OCI-LY7 (cell line): Measurements from ENCODE around the gene GPHN. TPM values are rescaled to one million over a fixed set of nuclear protein-coding genes. Genes with fewer than 3 reads are reported as not detected.

Experiments used
- BruUV-seq: library from RNA; stranded (reverse); fragments of 400-500 nt; replicated peaks from 2 replicates; lab custom pipeline; 2021; lab: Mats Ljungman, UMichigan
- CTCF ChIA-PET: fragments of 300-600 bp; sonication (Branson Sonifier 250); formaldehyde crosslinking; loops from one replicate; lab custom pipeline; 2022; ENCODE audit warnings: antibody characterized with exemption; ENCODE audit not compliant: unreplicated experiment; lab: Charles Lee
- POLR2A ChIA-PET: fragments of 300-600 bp; sonication (Branson Sonifier 250); formaldehyde crosslinking; loops from one replicate; lab custom pipeline; 2022; ENCODE audit warnings: antibody characterized with exemption; lab: Charles Lee
- DNase-seq: peaks from one replicate; pipeline ENCODE4 v3.0.0-alpha.2; 2015; ENCODE audit warnings: low spot score
- H2AFZ ChIP-seq: fragments of 200-600 bp; sonication (generic), shearing (Covaris generic); 2 replicates; pipeline ENCODE4 v1.6.1; 2014; ENCODE audit warnings: mild to moderate bottlenecking, antibody characterized with exemption, low read length, moderate library complexity
- H3K27ac ChIP-seq: fragments of 200-600 bp; sonication (generic); 2 replicates; pipeline ENCODE4 v1.5.1; 2014; ENCODE audit warnings: mixed run types, low read depth, mild to moderate bottlenecking, moderate library complexity, low read length, inconsistent platforms; ENCODE audit not compliant: poor library complexity, severe bottlenecking
- H3K36me3 ChIP-seq: fragments of 200-600 bp; sonication (generic); 2 replicates; pipeline ENCODE4 v1.6.1; 2014; ENCODE audit warnings: mild to moderate bottlenecking, antibody characterized with exemption, low read length, moderate library complexity, mixed read lengths; ENCODE audit not compliant: insufficient read depth
- H3K4me1 ChIP-seq: fragments of 200-600 bp; sonication (generic); 2 replicates; pipeline ENCODE4 v1.5.1; 2014; ENCODE audit warnings: mild to moderate bottlenecking, low read length; ENCODE audit not compliant: insufficient read depth, poor library complexity, severe bottlenecking
- H3K4me2 ChIP-seq: fragments of 200-600 bp; sonication (generic); 2 replicates; pipeline ENCODE4 v1.6.1; 2014; ENCODE audit warnings: mild to moderate bottlenecking, low read length
- H3K4me3 ChIP-seq: fragments of 200-600 bp; sonication (generic); 2 replicates; pipeline ENCODE4 v1.5.1; 2014; ENCODE audit warnings: mild to moderate bottlenecking, low read depth, low read length; ENCODE audit not compliant: poor library complexity, severe bottlenecking
- H3K79me2 ChIP-seq: fragments of 200-600 bp; sonication (generic); 2 replicates; pipeline ENCODE4 v1.6.1; 2016; ENCODE audit warnings: low read depth, mild to moderate bottlenecking, low read length, moderate library complexity, mixed read lengths; ENCODE audit not compliant: insufficient read depth
- H3K9me2 ChIP-seq: fragments of 200-600 bp; sonication (generic); 2 replicates; pipeline ENCODE4 v1.6.1; 2016; ENCODE audit warnings: mild to moderate bottlenecking, low read length, mixed read lengths; ENCODE audit not compliant: insufficient read depth
- H3K9me3 ChIP-seq: fragments of 200-600 bp; sonication (generic); 2 replicates; pipeline ENCODE4 v1.6.1; 2014; ENCODE audit warnings: mild to moderate bottlenecking, mixed run types, low read length, mixed read lengths
- H4K20me1 ChIP-seq: fragments of 200-600 bp; sonication (generic); 2 replicates; pipeline ENCODE4 v1.6.1; 2014; ENCODE audit warnings: mild to moderate bottlenecking, antibody characterized with exemption, low read length, moderate library complexity, mixed read lengths; ENCODE audit not compliant: insufficient read depth
- EZH2phosphoT487 ChIP-seq: fragments of 200-600 bp; sonication (generic); IDR thresholded peaks from 2 replicates; pipeline ENCODE4 v1.6.1; 2018; ENCODE audit warnings: low read depth, borderline replicate concordance, mild to moderate bottlenecking, mixed run types, antibody characterized with exemption, low read length, moderate library complexity, mixed read lengths
- intact Hi-C: fragments of 100-400 bp; cut with micrococcal nuclease; formaldehyde crosslinking; loops from one replicate; pipeline ENCODE4 v1.10.0; 2022; ENCODE audit not compliant: unreplicated experiment
- total RNA-seq, 2 experiments: library from RNA; depleted of rRNA in 1 of 2; stranded (reverse); fragments of >200 nt in 1 of 2; shearing (Covaris generic) in 1 of 2; gene quantifications; 2 replicates each; pipeline ENCODE4 v1.2.3, GENCODE V29; 2014 to 2022
- TF ChIP-seq, protein P1 (sequence below): fragments of 200-600 bp; sonication (generic); conservative IDR thresholded peaks from 2 replicates; pipeline ENCODE4 v1.5.1; 2014; ENCODE audit warnings: mild to moderate bottlenecking, antibody characterized with exemption, low read length, moderate library complexity, mixed read lengths

Gene GPHN
- total RNA-seq, 2 experiments from 2014 or later = not detected

DNA sequence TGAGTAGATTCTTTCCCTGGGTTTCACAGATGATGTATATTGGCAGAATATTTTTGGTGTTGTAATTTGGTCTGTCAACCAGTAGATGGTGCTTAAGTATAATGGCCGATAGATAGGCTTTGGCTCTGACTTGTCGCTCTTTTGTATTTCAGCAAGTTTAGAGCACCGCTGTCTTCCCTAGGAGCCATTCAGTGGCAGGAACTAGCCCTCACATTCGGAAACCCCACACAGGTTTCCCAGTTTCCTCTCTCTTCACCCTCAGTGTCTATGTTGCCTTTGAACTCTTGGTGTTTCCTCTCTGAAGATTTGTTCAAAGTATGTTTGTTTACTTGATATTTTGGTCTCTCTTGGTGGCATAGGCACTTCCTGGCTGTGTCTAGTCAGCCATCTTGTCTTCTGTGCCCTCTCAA, 102.2 kb downstream of the GPHN start:
- intact Hi-C loops = loop anchor here (5.0 kb wide), 1 partner anchor 507 kb away; no protein-coding TSS in a partner anchor
- POLR2A ChIA-PET = no interaction called here
- H4K20me1 ChIP-seq = no peaks in the 10 kb centered on the region
- no peak overlapping the region for H3K4me2 ChIP-seq
- H3K79me2 ChIP-seq = no peaks in the 10 kb centered on the region
- peak; percentile 30 for DNase-seq
- no peaks in the 10 kb centered on the region for H3K9me3 ChIP-seq
- no peak overlapping the region for H3K27ac ChIP-seq
- H3K36me3 ChIP-seq = no peaks in the 10 kb centered on the region
- H3K9me2 ChIP-seq = no peaks in the 10 kb centered on the region
- TF ChIP-seq, protein P1, sequence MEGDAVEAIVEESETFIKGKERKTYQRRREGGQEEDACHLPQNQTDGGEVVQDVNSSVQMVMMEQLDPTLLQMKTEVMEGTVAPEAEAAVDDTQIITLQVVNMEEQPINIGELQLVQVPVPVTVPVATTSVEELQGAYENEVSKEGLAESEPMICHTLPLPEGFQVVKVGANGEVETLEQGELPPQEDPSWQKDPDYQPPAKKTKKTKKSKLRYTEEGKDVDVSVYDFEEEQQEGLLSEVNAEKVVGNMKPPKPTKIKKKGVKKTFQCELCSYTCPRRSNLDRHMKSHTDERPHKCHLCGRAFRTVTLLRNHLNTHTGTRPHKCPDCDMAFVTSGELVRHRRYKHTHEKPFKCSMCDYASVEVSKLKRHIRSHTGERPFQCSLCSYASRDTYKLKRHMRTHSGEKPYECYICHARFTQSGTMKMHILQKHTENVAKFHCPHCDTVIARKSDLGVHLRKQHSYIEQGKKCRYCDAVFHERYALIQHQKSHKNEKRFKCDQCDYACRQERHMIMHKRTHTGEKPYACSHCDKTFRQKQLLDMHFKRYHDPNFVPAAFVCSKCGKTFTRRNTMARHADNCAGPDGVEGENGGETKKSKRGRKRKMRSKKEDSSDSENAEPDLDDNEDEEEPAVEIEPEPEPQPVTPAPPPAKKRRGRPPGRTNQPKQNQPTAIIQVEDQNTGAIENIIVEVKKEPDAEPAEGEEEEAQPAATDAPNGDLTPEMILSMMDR = peak; percentile 80
- TF ChIP-seq EZH2phosphoT487 = no peak
- H2AFZ ChIP-seq = peak overlapping the region; percentile 50; the same call in 1 of the 2 replicates
- no peak overlapping the region for H3K4me3 ChIP-seq
- no TSS peak for BruUV-seq
- CTCF ChIA-PET = no interaction called here
- H3K4me1 ChIP-seq = no peaks in the 10 kb centered on the region

DNA sequence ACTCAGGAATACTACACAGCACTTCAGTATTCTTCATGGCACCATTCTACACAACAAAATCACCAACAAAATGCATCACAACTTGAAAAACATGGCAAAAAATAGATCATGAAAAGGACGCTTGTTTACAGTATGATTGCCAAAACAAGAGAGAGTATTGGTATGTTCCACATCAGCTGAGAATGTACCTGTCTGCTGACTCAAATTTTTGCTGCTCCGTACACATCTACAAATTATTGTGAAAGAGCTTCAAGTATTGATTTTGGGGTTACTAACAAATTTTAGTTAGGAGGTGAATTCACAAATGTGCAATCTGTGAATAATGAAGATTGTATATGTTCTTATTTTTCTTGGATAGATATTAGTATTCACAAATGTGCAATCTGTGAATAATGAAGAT, 105.4 kb downstream of the GPHN start:
- POLR2A ChIA-PET = interaction anchor here (0.6 kb wide), 1 partner anchor 21 kb away, joined by 3 read pairs; no protein-coding TSS in a partner anchor
- no peak overlapping the region for H3K27ac ChIP-seq
- H3K9me2 ChIP-seq = no peaks in the 10 kb centered on the region
- no peak overlapping the region for H3K4me3 ChIP-seq
- no peaks in the 10 kb centered on the region for H4K20me1 ChIP-seq
- no peaks in the 10 kb centered on the region for H3K9me3 ChIP-seq
- intact Hi-C loops = loop anchor here (5.0 kb wide), 1 partner anchor 504 kb away; no protein-coding TSS in a partner anchor
- DNase-seq = no peak
- no peaks in the 10 kb centered on the region for H3K79me2 ChIP-seq
- no TSS peak for BruUV-seq
- CTCF ChIA-PET = no interaction called here
- no peak overlapping the region for H3K4me2 ChIP-seq
- H2AFZ ChIP-seq = no peak overlapping the region
- H3K36me3 ChIP-seq = no peaks in the 10 kb centered on the region
- H3K4me1 ChIP-seq = no peaks in the 10 kb centered on the region
- TF ChIP-seq, protein P1 = no peak
- TF ChIP-seq EZH2phosphoT487 = no peak

DNA sequence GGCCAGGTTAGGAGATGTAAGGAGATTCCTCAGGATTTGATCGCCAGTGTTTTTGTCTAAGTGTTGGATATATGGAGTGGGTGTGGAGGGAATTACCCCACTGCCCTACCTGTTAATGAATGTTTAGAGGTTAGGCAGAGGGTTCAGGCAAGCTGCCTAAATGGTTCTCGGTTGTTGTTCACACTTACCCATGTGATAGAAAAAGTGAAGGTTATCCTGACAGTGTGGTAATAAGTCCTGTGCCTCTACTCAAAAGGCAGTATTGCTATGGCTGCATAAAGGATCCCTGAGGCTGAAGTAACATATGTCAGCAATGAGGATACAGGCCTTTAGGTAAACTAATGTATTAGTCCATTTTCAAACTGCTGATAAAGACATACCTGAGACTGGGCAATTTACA, 112.0 kb downstream of the GPHN start:
- Histone ChIP-seq H4K20me1 (no peaks in the 10 kb centered on the region), H3K9me2 (no peaks in the 10 kb centered on the region), H3K4me2 (no peak overlapping the region), H3K36me3 (no peaks in the 10 kb centered on the region), H3K4me3 (no peak overlapping the region), H3K79me2 (no peaks in the 10 kb centered on the region), H3K4me1 (no peaks in the 10 kb centered on the region), H3K27ac (no peak overlapping the region), H2AFZ (no peak overlapping the region), H3K9me3 (no peaks in the 10 kb centered on the region)
- ChIA-PET POLR2A (no interaction called here), CTCF (no interaction called here)
- TF ChIP-seq, protein P1 = no peak
- TF ChIP-seq EZH2phosphoT487 = no peak
- no peak for DNase-seq
- no TSS peak for BruUV-seq
- intact Hi-C loops = no loop called here
